ENCODE results near the gene DSN1.
A peak's percentile ranks its signal among the peaks of the same experiment; 100 is the strongest.

DSN1 gene

DNA sequence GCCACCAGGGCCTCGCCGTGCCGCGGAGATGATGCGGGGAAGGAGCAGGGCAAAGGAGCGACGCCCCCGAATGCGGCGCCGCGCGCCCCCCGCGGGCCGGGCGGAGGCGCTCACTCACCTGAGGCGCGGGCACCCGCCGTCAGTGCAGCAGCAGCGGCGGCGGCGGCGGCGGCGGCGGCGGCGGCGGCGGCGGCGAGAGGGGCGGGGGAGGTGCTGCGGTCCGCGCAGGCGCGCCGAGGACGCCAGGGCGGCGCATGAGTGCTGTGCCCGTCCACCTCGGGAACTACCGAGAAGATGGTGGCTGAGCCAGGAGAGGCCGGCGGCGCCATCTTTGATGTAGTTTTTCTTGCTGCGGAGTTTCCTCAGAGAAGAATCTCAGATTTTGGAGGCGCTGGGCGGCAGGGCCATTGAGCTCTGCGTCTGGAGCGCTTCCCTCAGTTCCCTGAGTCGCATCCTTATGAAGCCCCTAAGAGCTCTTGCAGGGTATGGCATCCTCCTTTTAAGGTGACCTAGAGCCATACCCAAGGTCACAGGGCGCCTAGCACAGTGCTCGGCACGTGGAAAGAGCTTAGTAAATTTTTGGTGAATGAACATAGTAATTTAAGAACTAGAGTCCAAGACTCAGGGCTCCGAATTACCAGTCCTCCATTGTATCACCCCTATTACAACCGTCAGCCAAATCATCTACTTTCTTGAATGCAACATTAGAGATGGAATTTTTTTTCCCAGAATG lies 27.5 kb downstream of the DSN1 start, which contains the start of gene NDRG3:
NDRG3 (minus strand) TSS at position 164 of the 733 bp plus-strand sequence. CDS start 24,355 bp downstream, outside the sequence.
- peaks cover 3% of the 10 kb centered on the region for H3K79me2 ChIP-seq (ENCODE audit: control insufficient read depth, low read length)
- H3K36me3 ChIP-seq (ENCODE audit: control insufficient read depth, low read length): peaks cover 4% of the 10 kb centered on the region
- peaks cover 18% of the 10 kb centered on the region for H3K4me1 ChIP-seq (ENCODE audit: control insufficient read depth, low read length)
- peak within 1 kb of the TSS; percentile 59 for H3K27ac ChIP-seq (ENCODE audit: low read depth, low read length)
- H3K27me3 ChIP-seq (ENCODE audit: control insufficient read depth, low read length): no peaks in the 10 kb centered on the region
- no peak for TF ChIP-seq EZH2phosphoT487 (IDR thresholded peaks at IDR 0.05; ENCODE audit: borderline replicate concordance, low read length)
- TF ChIP-seq, protein P1, sequence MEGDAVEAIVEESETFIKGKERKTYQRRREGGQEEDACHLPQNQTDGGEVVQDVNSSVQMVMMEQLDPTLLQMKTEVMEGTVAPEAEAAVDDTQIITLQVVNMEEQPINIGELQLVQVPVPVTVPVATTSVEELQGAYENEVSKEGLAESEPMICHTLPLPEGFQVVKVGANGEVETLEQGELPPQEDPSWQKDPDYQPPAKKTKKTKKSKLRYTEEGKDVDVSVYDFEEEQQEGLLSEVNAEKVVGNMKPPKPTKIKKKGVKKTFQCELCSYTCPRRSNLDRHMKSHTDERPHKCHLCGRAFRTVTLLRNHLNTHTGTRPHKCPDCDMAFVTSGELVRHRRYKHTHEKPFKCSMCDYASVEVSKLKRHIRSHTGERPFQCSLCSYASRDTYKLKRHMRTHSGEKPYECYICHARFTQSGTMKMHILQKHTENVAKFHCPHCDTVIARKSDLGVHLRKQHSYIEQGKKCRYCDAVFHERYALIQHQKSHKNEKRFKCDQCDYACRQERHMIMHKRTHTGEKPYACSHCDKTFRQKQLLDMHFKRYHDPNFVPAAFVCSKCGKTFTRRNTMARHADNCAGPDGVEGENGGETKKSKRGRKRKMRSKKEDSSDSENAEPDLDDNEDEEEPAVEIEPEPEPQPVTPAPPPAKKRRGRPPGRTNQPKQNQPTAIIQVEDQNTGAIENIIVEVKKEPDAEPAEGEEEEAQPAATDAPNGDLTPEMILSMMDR (IDR thresholded peaks at IDR 0.05; ENCODE audit: low read depth, low read length, poor library complexity, severe bottlenecking): no peak
- no peaks in the 10 kb centered on the region for H3K9me2 ChIP-seq (replicated peaks; ENCODE audit: control insufficient read depth, low read length)
- no peaks in the 10 kb centered on the region for H3K9me3 ChIP-seq (ENCODE audit: control insufficient read depth, insufficient read depth, low read length)
- H3K4me3 ChIP-seq (ENCODE audit: low read length): peak within 1 kb of the TSS; percentile 80
- H3K4me2 ChIP-seq (ENCODE audit: low read length): peak within 1 kb of the TSS; percentile 98
- no peaks in the 10 kb centered on the region for H4K20me1 ChIP-seq (ENCODE audit: control insufficient read depth, insufficient read depth, low read depth, low read length)
- H3F3A ChIP-seq (ENCODE audit: control insufficient read depth, insufficient read depth): peaks cover 24% of the 10 kb centered on the region

DNA sequence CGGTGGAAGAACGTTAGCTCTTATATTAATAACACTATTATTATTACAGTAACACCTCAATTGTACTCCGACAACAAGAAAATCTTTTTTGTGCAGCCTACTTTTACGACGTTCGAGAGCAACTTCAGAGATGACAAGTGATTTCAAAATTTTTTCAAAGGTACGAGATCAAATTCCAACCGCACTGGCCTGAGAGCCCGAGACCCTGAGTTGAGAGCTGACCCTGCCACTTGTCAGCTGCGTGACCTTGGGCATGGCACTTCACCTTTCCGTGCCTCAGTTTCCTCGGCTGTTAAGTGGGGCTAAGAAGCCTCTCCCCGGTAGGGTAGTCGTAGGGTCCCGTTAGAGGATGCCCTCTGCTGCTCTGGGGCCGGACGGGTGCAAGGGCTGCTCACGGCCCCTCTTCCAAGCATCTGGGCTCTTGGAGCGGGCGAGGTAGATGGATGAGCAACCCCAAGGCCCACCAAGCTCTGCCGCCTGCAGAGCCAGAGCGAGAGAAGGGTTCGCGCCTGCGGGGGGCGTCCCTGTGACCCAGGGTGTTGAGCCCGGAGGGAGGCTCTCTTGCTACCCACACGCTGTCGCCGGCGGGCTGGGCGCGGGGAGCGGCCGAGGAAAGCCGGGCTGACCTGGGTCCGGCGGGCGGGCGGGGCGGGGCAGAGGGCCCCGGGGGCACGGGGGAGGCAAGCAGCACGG lies 28.2 kb downstream of the DSN1 start:
- Histone ChIP-seq H3K4me1 (ENCODE audit: control insufficient read depth, low read length) (peaks cover 18% of the 10 kb centered on the region), H3K9me2 (replicated peaks; ENCODE audit: control insufficient read depth, low read length) (no peaks in the 10 kb centered on the region), H3F3A (ENCODE audit: control insufficient read depth, insufficient read depth) (peaks cover 25% of the 10 kb centered on the region), H3K79me2 (ENCODE audit: control insufficient read depth, low read length) (peaks cover 3% of the 10 kb centered on the region), H3K4me3 (ENCODE audit: low read length) (peak overlapping the region; percentile 78), H3K27ac (ENCODE audit: low read depth, low read length) (no peak overlapping the region), H3K36me3 (ENCODE audit: control insufficient read depth, low read length) (no peaks in the 10 kb centered on the region), H4K20me1 (ENCODE audit: control insufficient read depth, insufficient read depth, low read depth, low read length) (no peaks in the 10 kb centered on the region), H3K4me2 (ENCODE audit: low read length) (peak overlapping the region; percentile 77), H3K27me3 (ENCODE audit: control insufficient read depth, low read length) (no peaks in the 10 kb centered on the region), H3K9me3 (ENCODE audit: control insufficient read depth, insufficient read depth, low read length) (no peaks in the 10 kb centered on the region)
- TF ChIP-seq EZH2phosphoT487 (IDR thresholded peaks at IDR 0.05; ENCODE audit: borderline replicate concordance, low read length): no peak
- TF ChIP-seq, protein P1 (IDR thresholded peaks at IDR 0.05; ENCODE audit: low read depth, low read length, poor library complexity, severe bottlenecking): peak; percentile 59

DNA sequence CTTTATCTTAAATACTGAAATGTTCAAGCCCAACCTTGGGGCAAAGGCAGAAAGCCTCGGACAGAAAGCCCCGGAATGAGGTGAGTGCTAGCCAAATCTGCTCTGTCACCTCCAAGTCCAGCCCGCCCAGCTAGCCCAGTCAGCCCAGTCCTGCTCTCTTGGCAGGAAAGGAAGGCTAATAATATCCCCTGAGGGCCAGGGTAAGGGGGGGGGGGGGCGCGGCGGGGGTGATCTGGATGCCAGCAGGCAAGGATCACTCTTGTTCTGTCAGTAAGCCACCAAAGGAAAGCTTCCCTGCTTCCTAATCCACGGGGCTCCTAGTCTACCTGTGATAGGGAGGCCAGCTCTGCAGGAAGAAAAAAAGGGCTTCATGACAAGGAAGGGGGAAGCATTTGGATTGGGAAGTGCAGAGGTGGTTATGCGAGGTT lies 28.8 kb downstream of the DSN1 start:
- H3K36me3 ChIP-seq (ENCODE audit: control insufficient read depth, low read length): no peaks in the 10 kb centered on the region
- H3K9me2 ChIP-seq (replicated peaks; ENCODE audit: control insufficient read depth, low read length): no peaks in the 10 kb centered on the region
- peak overlapping the region; percentile 78 for H3K4me3 ChIP-seq (ENCODE audit: low read length)
- TF ChIP-seq, protein P1 (IDR thresholded peaks at IDR 0.05; ENCODE audit: low read depth, low read length, poor library complexity, severe bottlenecking): no peak
- no peak for TF ChIP-seq EZH2phosphoT487 (IDR thresholded peaks at IDR 0.05; ENCODE audit: borderline replicate concordance, low read length)
- H3K27ac ChIP-seq (ENCODE audit: low read depth, low read length): no peak overlapping the region
- peaks cover 3% of the 10 kb centered on the region for H3K79me2 ChIP-seq (ENCODE audit: control insufficient read depth, low read length)
- H3K27me3 ChIP-seq (ENCODE audit: control insufficient read depth, low read length): no peaks in the 10 kb centered on the region
- peaks cover 25% of the 10 kb centered on the region for H3F3A ChIP-seq (ENCODE audit: control insufficient read depth, insufficient read depth)
- peaks cover 18% of the 10 kb centered on the region for H3K4me1 ChIP-seq (ENCODE audit: control insufficient read depth, low read length)
- H4K20me1 ChIP-seq (ENCODE audit: control insufficient read depth, insufficient read depth, low read depth, low read length): no peaks in the 10 kb centered on the region
- peak overlapping the region; percentile 77 for H3K4me2 ChIP-seq (ENCODE audit: low read length)
- no peaks in the 10 kb centered on the region for H3K9me3 ChIP-seq (ENCODE audit: control insufficient read depth, insufficient read depth, low read length)

All from DOHH2 (cell line).